ENCODE measurements around the gene CD244. TPM values are rescaled to one million over a fixed set of nuclear protein-coding genes. Genes with fewer than 3 reads are reported as not detected.

CD244 gene
- total RNA-seq, 1 donor, result not detected

GRCh38 chr1:160837558-160838205 lies 25.0 kb downstream of the CD244 start:
- H3K79me2 ChIP-seq (ENCODE audit: insufficient read depth, low read length), result no peaks in the 10 kb centered on the region
- no peak for DNase-seq (ENCODE audit: insufficient read length, low spot score, missing footprints)
- no peak for TF ChIP-seq CTCF (IDR thresholded peaks at IDR 0.05; ENCODE audit: extremely low read depth, low read depth, low read length)
- H3K4me3 ChIP-seq (ENCODE audit: insufficient read depth, low read length), result no peak overlapping the region
- no peaks in the 10 kb centered on the region for H3K27me3 ChIP-seq (ENCODE audit: insufficient read depth, low read length)
- no peak overlapping the region for H2AFZ ChIP-seq (ENCODE audit: low read length)
- H3K9me3 ChIP-seq (ENCODE audit: low read depth, low read length), result no peaks in the 10 kb centered on the region
- no peaks in the 10 kb centered on the region for H3K36me3 ChIP-seq (ENCODE audit: insufficient read depth, low read length)
- no peaks in the 10 kb centered on the region for H3K4me1 ChIP-seq (ENCODE audit: insufficient read depth, low read length)
- no peak overlapping the region for H3K4me2 ChIP-seq (ENCODE audit: insufficient read depth, low read length)
- H4K20me1 ChIP-seq (ENCODE audit: insufficient read depth, low read length), result no peaks in the 10 kb centered on the region
- no peak overlapping the region for H3K27ac ChIP-seq (ENCODE audit: low read depth, low read length)

- H2AFZ ChIP-seq (ENCODE audit: low read length), result no peak overlapping the region
- no peaks in the 10 kb centered on the region for H4K20me1 ChIP-seq (ENCODE audit: insufficient read depth, low read length)
- no peak for DNase-seq (ENCODE audit: insufficient read length, low spot score, missing footprints)
- no peak for TF ChIP-seq CTCF (IDR thresholded peaks at IDR 0.05; ENCODE audit: extremely low read depth, low read depth, low read length)
- no peaks in the 10 kb centered on the region for H3K9me3 ChIP-seq (ENCODE audit: low read depth, low read length)
- H3K4me3 ChIP-seq (ENCODE audit: insufficient read depth, low read length), result no peak overlapping the region
- H3K79me2 ChIP-seq (ENCODE audit: insufficient read depth, low read length), result no peaks in the 10 kb centered on the region
- no peaks in the 10 kb centered on the region for H3K27me3 ChIP-seq (ENCODE audit: insufficient read depth, low read length)
- no peaks in the 10 kb centered on the region for H3K36me3 ChIP-seq (ENCODE audit: insufficient read depth, low read length)
- no peak overlapping the region for H3K27ac ChIP-seq (ENCODE audit: low read depth, low read length)
- H3K4me1 ChIP-seq (ENCODE audit: insufficient read depth, low read length), result no peaks in the 10 kb centered on the region
- H3K4me2 ChIP-seq (ENCODE audit: insufficient read depth, low read length), result no peak overlapping the region
Observed at GRCh38 chr1:160836981-160837557, 25.6 kb downstream of the CD244 start.

- no peaks in the 10 kb centered on the region for H3K79me2 ChIP-seq (ENCODE audit: insufficient read depth, low read length)
- no peak for TF ChIP-seq CTCF (IDR thresholded peaks at IDR 0.05; ENCODE audit: extremely low read depth, low read depth, low read length)
- H3K4me1 ChIP-seq (ENCODE audit: insufficient read depth, low read length), result no peaks in the 10 kb centered on the region
- H2AFZ ChIP-seq (ENCODE audit: low read length), result no peak overlapping the region
- no peaks in the 10 kb centered on the region for H3K36me3 ChIP-seq (ENCODE audit: insufficient read depth, low read length)
- H4K20me1 ChIP-seq (ENCODE audit: insufficient read depth, low read length), result no peaks in the 10 kb centered on the region
- no peaks in the 10 kb centered on the region for H3K9me3 ChIP-seq (ENCODE audit: low read depth, low read length)
- H3K27ac ChIP-seq (ENCODE audit: low read depth, low read length), result no peak overlapping the region
- no peak for DNase-seq (ENCODE audit: insufficient read length, low spot score, missing footprints)
- no peaks in the 10 kb centered on the region for H3K27me3 ChIP-seq (ENCODE audit: insufficient read depth, low read length)
- H3K4me3 ChIP-seq (ENCODE audit: insufficient read depth, low read length), result no peak overlapping the region
- H3K4me2 ChIP-seq (ENCODE audit: insufficient read depth, low read length), result no peak overlapping the region
Observed at GRCh38 chr1:160836561-160836960, 26.1 kb downstream of the CD244 start.

- no peak overlapping the region for H3K4me3 ChIP-seq (ENCODE audit: insufficient read depth, low read length)
- H3K9me3 ChIP-seq (ENCODE audit: low read depth, low read length), result no peaks in the 10 kb centered on the region
- no peaks in the 10 kb centered on the region for H4K20me1 ChIP-seq (ENCODE audit: insufficient read depth, low read length)
- H3K27ac ChIP-seq (ENCODE audit: low read depth, low read length), result no peak overlapping the region
- H3K4me1 ChIP-seq (ENCODE audit: insufficient read depth, low read length), result no peaks in the 10 kb centered on the region
- no peak overlapping the region for H3K4me2 ChIP-seq (ENCODE audit: insufficient read depth, low read length)
- H3K27me3 ChIP-seq (ENCODE audit: insufficient read depth, low read length), result no peaks in the 10 kb centered on the region
- no peak overlapping the region for H2AFZ ChIP-seq (ENCODE audit: low read length)
- H3K79me2 ChIP-seq (ENCODE audit: insufficient read depth, low read length), result no peaks in the 10 kb centered on the region
- no peak for TF ChIP-seq CTCF (IDR thresholded peaks at IDR 0.05; ENCODE audit: extremely low read depth, low read depth, low read length)
- H3K36me3 ChIP-seq (ENCODE audit: insufficient read depth, low read length), result no peaks in the 10 kb centered on the region
- DNase-seq (ENCODE audit: insufficient read length, low spot score, missing footprints), result no peak
Observed at GRCh38 chr1:160835751-160836150, 26.9 kb downstream of the CD244 start.

Data from osteoblast (primary cell).